NCI-H2081 treated with DMSO at 0.1 percent for 48 hours (cell line): ENCODE data around the gene MICAL3.
"Not testable (repeated sequence)": the region's sequence is repeated elsewhere in the genome, so short reads cannot be mapped to it uniquely, and the experiment has no call there.

Source experiments
- DNase-seq: peaks from one replicate; lab custom pipeline; 2025; lab: John Stamatoyannopoulos, UW

Gene MICAL3

DNA sequence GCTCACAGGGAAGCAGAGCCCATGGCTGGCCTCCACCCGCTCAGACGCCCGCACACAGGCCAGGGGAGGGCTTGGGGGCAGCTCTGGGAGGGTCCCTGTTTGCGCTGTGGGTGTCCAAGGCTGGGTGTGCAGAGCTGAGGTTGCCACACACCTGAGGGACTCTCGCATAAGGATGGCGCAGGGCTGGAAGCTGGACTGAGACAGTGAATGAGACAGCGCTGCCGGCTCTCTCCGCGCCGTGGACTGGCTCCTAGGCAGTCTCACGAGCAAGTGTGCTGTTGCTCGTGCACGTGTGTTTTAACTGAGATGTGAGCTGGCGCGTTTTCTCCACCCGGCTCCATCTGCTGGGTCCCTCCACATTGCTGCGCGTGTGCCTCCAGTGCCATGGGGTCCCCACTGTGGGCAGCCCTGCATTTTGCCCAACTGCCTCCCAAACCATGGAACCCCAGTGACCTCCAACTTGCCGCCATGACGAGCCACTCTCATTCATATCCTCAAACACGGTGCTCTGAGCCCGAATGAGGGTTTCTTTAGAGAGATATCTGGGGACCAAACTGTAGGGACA is 245.9 kb downstream of the MICAL3 start:
- no peak for DNase-seq

DNA sequence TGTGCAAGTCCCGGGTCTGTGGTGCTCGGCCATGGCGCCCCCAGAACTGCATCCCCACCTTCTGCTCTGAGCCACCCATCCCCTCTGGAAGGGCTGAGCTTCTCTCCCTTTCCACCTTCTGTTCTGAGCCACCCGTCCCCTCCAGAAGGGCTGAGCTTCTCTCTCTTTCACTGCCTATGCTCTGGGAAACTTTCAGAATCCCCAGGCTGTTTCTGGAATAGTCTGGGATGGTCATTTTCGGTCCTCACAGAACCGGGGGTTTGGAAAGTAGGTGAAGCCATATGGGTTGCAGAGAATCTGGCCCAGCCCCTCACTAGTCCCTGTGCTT is 246.7 kb downstream of the MICAL3 start:
- no peak for DNase-seq

DNA sequence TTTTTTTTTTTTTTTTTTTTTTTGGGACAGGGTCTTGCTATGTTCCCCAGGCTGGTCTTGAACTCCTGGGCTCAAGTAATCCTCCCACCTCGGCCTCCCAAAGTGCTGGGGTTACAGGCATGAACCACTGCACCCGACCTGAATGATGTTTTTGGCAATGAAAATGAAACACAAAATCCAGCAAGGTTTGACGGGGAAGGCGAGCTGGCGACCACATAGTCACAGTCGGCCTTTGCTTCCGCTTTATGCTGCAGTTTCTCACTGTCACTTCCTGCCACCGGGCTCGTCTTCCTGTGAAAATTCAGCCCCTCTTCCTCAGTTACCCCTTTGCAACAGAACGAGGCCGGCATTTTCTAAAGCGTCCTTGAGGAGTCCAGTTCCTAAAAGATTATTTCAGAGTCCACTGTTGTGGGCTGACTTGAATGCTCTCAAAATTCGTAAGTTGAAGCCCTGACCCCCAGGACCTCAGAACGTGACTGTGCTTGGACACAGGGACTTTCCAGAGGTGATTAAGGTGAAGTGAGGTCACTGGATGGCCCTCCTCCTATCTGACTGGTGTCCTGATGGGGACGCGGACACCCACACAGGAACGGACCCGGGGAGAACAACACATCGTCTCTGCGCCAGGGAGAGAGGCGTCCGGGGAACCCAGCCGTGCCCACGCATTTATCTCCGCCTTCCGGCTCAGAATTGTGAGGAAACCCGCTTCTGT is 247.2 kb downstream of the MICAL3 start:
- DNase-seq = no peak

DNA sequence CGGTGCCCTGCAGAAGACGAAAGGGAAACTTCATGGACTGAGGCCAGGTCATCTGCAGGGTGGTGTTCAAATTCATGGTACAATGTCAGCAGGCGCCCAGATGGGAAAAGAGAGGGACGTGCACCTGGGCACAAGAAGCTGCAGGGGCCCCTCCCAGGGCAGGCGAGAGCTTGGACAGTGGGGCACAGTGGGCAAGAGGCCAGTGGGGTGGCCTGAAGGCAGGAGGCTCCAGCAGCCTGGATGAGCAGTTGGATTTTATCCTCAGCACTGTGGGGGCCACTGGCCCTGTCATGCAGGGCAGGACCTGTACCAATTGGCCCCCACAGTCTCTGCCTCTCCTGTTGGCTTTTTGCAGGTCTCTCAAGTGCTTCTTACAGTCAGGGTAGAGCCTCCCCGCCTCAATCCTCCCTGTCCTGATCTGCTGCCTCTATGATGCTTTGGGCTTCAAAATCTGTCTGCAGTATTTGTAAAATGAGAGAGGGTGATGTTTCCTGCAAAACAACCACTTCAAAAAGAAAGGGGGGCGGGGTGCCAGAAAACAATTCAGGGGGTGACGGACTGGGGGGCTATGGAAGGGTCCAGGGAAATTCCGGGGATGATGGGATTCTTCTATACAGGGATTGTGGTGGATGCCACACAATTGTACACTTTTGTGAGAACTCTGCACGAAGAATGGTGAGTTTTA is 248.4 kb downstream of the MICAL3 start:
- no peak for DNase-seq

DNA sequence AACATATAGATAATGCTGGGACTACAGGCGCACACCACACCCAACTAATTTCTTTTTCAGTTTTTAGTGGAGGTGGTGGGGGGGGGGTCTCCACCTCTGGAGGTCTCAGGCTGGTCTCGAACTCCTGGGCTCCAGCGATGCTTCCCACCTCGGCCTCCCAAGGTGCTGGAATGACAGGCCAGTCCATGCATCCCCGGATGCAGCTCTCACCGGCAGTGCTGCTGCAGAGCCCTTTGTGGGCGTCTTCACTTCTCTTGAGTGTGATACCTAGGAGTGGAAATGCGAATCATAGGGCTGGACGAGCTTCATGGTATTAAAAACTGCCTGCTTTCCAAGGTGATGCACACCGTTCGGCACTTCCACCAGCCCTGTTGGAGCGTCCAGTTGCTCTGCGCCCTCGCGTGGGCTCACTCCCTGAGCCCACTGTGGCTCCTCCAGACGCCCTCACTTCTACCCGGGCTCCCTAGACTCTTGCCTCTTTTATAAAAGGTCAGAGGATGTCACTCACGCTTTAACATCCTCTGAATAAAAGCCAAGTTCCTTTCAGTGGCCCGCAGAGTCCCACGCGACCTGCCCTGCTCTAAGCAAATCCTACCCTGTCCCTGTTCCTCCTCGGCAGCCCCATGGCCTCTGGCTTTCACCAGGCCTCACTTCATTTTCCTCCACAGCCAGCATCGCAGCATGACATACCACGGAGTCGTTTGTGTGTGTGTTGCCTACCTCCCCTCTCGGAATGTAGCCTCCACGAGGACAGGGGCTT is 249.3 kb downstream of the MICAL3 start:
- no peak for DNase-seq

DNA sequence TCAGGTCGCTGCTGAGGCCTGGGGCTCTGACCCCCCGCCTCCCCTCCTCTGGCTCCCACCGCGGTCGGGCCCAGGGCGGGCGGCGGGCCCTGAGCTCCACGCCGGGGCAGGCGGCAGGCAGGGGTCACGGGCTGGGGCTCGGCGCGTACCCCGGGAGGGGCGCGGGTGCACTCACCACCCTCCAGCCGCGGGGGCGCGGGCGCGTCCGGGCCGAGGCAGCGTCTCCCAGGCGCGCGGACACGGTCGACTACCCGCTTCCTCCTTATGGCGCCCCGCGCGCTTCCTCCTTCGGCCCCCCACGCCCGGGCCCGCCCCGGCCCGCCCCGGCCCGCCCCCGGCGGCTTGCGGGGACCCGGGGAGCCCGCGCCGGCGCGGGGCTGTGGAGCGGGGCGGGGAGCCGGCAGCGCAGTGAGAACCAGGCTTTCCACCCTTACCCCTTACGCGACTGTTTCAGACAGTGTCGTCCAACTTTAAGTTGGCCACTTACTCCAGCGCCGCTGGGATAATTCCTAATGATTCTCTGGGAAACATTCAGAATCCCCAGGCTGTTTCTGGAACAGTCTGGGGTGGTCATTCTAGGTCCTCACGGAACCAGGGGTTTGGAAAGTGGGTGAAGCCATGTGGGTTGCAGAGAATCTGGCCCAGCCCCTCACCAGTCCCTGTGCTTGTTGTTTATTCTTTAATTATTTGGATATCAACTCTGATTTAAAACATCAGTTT is 250.0 kb downstream of the MICAL3 start, which contains the start of gene BID:
BID (minus strand) TSS at position 264 of the 720 bp plus-strand sequence. CDS start 24,353 bp downstream, outside the sequence.
- DNase-seq = no peak

DNA sequence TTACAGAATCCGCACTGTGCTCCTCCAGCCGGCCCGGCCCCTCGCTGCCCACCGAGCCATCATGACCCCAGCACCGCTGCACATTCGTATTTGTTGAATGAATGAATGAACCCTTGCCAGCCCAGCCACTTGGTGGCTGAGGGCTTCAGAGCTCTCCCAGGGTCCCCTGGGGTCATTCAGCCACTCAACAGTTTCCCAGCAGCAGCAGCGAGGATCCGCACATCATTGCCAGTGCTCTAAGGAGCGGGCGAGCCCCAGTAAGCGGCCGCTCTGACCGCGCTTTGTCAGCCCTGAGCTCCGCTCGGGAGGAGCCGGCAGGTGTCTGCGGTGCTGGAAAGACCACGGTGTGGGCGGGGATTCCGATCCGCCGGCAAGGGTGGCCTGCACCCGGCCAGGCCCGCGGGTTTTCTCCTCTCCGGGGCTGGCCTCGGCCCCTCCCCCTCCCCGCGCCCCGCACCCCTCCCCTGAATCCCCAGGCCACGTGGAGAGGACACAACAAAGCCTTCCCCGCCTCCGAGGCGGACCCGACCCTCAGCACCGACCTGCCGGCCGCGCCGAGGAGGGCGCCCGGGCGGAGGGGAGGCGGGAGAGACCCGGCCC is 250.7 kb downstream of the MICAL3 start:
- DNase-seq = peak; percentile 2

DNA sequence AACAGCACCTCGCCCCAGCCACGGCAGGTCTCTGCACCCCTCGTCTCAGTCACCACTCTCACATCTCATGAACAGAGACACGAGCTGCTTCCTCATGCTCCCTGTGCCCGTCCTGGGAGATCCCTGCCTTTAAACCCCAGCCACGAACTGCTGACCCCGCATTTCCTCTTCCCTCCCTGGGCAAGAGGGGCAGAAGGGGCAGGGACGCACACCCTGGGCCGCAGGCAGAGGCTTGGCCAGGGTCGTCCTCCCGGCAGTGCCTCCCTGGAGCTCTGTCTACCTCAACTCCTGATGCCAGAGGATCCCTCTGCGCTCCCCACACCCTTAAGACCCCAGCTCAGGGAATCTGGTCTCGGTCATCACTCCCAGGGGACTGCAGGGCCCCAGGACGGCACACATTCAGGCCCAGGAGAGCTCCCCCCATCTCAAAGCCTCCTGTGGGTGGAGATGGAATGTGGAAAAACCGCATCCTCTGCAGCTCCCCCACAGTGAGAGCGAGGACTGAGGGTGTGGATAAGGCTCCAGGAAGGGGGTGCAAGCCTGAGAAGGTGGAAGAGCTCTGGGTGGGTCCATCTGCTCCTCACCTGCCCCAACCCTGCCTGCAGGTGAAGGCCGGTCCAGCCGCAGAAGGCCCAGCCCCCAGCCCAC is 251.3 kb downstream of the MICAL3 start:
- no peak for DNase-seq

DNA sequence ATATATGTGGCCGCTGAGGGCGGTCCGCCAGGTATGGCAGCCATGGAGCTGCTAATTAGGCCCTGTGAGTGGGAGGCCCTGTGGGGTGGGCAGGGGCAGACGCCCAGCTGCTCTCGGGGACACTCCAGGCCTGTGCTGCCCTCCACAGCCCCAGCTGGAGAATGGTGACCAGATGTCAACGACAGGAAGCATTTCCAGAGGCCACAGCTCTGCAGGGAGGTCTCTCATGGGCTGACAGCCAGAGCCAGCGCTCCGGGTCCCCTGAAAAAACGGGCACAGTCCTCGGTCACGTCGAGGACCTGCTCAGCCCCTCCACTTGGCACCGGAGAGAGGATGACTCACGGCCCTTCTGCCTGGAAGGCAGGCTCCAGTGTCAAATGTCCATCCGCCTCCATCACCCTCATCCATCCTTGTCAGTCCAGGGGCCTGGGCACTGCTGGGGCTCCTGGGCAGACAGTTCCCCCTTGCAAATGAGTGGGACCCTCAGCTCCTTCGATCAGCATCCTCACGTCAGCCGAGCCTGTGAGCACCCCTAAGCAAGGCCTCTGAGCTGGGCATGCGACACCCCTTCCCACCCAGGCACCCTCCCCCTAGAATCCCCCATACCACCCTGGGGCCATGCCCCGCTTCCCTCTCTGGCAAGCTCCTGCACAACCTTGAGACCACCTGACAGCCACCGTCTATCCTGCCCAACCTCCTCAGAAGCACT is 252.0 kb downstream of the MICAL3 start:
- no peak for DNase-seq

DNA sequence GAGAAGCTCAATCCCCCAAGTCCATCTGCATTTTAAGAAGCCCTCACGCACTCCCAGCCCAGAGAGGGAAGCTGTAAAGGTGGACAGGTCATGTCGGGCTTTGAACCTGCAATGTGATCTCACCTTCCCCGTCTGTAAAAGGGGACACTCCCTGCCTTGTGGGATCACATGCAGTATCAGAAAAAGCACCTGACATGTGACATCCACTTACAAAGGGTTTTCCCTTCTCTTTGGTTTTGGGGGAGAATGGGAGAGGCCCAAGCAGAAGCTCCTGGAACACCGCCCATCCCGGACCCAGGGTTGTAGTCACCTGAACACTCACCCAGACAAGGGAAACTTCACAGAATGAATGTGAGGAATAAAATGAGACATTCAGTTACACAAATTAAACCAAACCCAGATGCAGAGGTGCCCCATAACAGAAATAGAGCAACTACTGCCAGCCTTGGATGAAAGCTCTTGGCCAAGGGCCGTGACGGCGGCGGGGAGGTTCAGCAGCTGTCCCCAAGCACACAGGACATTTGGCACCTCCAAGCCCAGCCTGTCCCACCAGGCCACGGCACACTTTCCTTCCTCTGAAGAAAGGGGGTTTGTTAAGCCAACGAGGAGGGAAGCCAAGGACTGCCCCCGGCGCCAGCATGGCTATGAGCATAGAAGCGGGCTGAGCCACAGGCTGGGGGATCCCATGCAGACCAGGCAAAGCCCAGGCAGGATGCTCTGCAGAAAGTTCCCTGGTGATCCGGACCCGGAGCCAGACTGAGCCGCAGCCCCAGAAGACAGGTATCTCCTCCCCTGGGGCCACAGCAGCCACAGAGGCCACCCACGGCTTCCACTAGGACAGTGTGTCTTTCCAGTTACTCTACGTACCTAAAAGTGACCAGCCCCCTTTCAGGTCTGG is 253.9 kb downstream of the MICAL3 start:
- no peak for DNase-seq

DNA sequence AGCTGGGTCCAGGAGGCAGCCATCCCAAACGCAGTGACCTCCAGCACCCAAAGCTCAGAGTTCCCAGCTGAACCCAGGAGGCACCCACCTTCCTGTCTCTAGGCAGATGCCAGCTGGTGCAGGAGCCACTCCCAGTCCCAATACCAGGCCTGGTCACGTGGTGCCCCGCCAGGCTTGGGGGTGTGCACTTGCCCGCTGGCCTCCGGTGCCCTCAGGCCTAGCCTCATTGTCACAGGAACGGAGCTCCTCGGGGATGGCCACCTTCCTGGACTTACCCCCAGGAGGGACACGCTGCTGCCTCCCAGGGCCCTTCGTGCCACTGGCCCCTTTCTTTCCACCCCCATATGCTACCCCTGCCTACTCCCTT is 254.7 kb downstream of the MICAL3 start:
- no peak for DNase-seq

DNA sequence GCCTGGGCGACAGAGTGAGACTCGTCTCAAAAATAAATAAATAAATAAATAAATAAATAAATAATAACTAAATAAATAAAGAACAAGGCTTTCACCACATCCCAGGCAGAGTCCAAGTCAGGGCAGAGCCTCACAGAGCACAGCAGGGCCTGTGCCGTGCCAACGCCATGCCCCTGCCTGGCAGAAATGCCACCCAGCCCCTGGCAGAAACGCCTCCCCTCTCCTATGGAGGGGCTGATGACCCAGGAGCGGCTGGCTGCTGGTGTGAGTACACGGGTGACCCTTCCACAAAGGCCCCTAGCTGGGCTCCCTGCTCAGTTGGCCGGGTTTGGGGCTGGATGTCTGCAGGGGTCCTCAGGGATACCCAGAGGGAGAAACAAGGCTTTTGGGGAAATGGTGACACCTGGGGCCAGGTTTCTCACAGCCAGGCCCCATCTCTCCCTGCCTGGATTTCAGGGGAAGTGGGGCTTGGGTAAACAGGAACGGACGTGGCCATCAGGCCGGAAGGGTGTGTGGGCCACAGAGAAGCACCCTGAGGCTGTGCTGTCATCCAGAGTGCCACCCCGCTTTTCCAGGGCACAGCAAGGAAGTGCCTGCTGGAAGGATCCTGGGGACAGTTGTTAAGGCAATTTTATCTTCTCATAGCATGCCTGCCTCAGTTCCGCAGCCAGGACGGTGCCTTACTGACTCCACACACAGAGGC is 255.2 kb downstream of the MICAL3 start:
- DNase-seq = no peak

DNA sequence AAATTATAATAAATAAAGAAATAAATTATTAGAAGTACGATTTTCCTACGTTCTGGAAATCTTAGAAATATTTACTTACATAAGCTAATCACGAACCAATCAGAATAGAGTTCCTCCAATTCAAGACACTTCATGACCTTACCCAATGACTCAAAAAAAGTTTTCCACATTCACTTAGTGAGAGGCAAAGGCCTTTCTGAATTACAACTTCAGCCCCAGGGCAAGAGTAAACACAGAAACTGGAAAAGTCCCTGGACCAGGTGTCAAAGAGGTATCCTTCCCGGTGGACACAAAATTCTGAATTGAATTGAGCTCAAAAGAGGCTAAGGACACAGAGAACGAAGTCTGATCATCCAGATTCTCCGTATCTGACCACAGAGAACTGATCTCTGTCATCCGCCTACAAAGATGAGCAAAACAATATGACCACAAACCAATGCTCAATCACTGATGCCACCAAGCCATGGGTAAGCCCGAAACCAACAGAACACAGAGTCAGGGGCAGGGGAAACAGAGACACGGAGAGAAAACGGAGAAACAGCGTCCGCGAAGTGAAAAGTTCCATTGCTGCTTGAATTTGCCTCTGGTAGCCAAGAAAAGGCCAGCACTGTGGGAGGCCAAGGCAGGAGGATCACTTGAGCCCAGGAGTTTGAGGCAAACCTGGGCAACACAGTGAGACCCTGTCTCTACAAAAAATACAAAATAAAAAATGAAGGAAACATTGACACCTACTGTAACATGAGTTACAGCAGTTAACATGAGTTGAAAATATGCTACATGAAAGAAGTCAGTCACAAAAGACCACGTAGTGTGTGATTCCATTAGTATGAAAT is 256.9 kb downstream of the MICAL3 start:
- DNase-seq = no peak

DNA sequence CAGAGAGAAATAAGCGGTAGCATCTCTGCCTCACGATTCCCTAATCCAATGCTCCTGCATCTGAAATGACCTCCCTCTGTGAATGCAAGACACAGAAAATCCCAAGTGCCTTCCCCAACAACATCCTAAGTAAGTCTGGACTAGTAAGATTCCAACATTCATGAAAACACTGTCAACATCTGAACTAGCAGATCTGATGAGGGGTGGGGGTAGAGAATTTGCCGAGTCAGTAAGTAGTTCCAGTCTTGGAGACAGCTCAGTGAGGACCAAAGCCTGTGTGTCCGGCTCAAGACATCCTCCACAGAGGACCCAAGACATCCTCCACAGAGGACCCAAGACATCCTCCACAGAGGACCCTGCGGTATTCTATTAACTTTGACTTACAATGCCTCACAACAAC is 259.5 kb downstream of the MICAL3 start:
- not testable (repeated sequence) for DNase-seq

DNA sequence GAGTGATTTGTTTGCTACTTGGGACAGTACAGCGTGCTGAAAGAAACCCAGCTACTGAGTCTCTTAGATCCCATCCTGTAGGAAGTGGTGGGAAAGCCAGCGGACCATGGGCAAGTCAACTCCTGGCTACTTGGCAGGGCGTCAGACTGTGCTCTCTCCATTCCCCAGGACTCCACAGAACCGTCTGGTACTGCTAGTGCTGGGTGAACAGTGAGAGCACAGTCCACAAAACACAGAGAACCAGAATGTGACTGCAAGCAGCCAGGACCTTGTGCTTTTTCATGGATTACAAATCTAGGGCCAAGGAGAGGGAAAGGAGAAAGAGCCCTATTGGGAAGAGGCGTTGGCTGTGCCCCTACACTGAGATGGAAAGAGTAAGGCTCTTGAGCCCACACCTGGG is 260.3 kb downstream of the MICAL3 start:
- DNase-seq = no peak

DNA sequence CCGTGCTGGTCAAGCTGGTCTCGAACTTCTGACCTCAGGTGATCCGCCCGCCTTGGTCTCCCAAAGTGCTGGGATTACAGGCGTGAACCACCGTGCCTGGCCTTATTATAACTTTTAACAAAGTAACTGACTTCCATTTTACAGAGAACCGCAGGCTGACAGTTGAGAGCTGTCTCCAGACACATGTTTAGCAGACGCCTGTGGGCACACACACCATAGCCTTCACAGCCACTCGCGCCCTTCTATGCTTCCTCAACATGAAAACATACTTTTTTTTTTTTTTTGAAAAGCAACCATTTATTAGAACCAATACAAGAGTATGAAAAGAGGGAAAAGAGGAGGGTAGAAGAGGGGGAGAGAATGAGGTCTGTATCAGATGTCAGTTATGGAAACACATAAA is 260.9 kb downstream of the MICAL3 start:
- DNase-seq = not testable (repeated sequence)

DNA sequence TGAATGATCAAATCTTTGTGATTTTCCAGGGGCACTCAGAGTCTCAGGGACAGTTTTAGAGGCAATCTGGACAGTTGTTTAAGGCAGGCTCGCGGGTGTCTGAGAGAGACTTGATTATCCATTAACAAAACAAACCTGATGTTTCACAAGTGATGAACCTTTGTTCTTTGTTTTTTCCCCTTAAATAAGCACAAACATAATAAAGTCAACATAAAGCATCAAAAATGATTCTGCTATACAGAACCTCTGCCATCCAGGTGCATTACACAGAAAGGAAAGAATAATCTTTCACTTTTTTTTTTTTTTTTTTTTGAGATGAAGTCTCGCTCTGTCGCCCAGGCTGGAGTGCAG is 263.2 kb downstream of the MICAL3 start:
- no peak for DNase-seq
